ENCODE results near the gene RAMP1. TPM values are rescaled to one million over a fixed set of nuclear protein-coding genes. Genes with fewer than 3 reads are reported as not detected.

RAMP1 gene
- total and polyA plus RNA-seq, 2 donors from 2014 or later: 8.8 to 17.3 TPM

DNA sequence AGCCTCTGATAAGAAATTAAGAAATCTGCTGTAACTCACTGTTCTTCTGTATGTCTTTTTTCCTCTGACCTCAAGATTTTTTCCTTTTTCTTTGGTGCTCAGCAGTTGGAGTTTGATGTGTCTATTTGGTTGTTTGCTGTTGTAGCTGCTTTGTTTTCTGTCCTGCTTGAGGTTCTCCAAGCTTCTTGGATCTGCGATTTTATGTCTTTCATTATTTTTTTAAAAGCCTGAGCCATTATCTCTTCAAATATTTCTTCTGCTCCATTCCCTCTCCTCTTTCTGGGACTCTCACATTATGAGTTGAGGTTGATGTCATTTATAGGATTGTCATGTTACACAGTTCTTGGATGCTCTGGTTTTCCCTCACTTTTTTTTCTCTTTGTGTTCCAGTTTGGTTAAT lies 47.7 kb downstream of the RAMP1 start:
- intact Hi-C loops (cut with DNase I): no loop called here
- Histone ChIP-seq H3K36me3 (ENCODE audit: control insufficient read depth in 2 of 3, insufficient read depth in 3 of 3, low read length in 3 of 3) (no peaks in the 10 kb centered on the region), H3K27ac (ENCODE audit: low read depth in 2 of 2, low read length in 2 of 2) (no peak overlapping the region), H3K27me3 (ENCODE audit: control insufficient read depth, insufficient read depth, low read length) (no peaks in the 10 kb centered on the region), H3K9ac (ENCODE audit: low read length in 3 of 3) (no peak overlapping the region), H3K9me3 (ENCODE audit: control insufficient read depth in 2 of 3, insufficient read depth in 1 of 3, low read length in 3 of 3) (peaks cover 0 to 4% (median 0%) of the 10 kb centered on the region in 3 donors), H3K4me3 (ENCODE audit: low read length in 3 of 3) (no peak overlapping the region), H3K4me1 (ENCODE audit: control insufficient read depth in 2 of 3, insufficient read depth in 2 of 3, low read depth in 1 of 3, low read length in 3 of 3) (no peaks in the 10 kb centered on the region)
- TF ChIP-seq, protein P1, sequence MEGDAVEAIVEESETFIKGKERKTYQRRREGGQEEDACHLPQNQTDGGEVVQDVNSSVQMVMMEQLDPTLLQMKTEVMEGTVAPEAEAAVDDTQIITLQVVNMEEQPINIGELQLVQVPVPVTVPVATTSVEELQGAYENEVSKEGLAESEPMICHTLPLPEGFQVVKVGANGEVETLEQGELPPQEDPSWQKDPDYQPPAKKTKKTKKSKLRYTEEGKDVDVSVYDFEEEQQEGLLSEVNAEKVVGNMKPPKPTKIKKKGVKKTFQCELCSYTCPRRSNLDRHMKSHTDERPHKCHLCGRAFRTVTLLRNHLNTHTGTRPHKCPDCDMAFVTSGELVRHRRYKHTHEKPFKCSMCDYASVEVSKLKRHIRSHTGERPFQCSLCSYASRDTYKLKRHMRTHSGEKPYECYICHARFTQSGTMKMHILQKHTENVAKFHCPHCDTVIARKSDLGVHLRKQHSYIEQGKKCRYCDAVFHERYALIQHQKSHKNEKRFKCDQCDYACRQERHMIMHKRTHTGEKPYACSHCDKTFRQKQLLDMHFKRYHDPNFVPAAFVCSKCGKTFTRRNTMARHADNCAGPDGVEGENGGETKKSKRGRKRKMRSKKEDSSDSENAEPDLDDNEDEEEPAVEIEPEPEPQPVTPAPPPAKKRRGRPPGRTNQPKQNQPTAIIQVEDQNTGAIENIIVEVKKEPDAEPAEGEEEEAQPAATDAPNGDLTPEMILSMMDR (IDR thresholded peaks at IDR 0.05; ENCODE audit: borderline replicate concordance, extremely low read depth, insufficient read depth): no peak
- FAIRE-seq: no peak
- DNase-seq: no peak

DNA sequence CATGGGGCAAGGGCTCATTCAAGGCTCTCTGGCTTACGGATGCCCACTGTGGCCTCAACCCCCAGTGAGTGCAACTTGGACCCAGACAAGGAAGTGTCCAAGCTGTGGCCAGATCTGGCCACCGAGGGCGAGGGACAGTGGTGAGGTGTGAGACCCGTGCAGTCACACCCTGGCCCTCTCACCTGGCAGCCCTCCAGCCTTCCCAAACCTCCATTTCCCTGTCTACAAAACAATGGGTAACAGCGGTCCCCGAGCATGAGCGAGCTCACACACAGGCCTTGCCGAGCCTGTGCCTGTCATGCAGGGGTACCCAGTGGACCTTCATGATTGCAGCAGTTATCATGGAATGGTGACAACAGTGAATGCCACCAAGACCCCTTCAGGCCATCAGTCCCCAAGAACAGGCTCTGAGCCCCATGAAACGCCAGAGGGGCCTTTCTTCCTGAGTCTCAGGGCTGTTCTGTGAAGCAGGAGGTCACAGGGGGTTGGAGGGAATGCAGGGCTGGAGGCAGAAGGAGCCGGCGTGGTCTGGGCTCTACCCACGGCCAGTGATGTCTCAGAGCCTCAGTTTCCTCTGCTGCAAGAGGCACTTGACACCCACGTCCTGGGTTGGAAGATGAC lies 49.8 kb downstream of the RAMP1 start:
- no peak overlapping the region for H3K4me3 ChIP-seq (ENCODE audit: low read length in 3 of 3)
- DNase-seq (no peak), FAIRE-seq (no peak)
- no peak overlapping the region for H3K27ac ChIP-seq (ENCODE audit: low read depth in 2 of 2, low read length in 2 of 2)
- H3K27me3 ChIP-seq (ENCODE audit: control insufficient read depth, insufficient read depth, low read length): no peaks in the 10 kb centered on the region
- TF ChIP-seq, protein P1 (IDR thresholded peaks at IDR 0.05; ENCODE audit: borderline replicate concordance, extremely low read depth, insufficient read depth): no peak
- H3K36me3 ChIP-seq (ENCODE audit: control insufficient read depth in 2 of 3, insufficient read depth in 3 of 3, low read length in 3 of 3): no peaks in the 10 kb centered on the region
- intact Hi-C loops (cut with DNase I): no loop called here
- peaks cover 0 to 4% (median 0%) of the 10 kb centered on the region in 3 donors for H3K9me3 ChIP-seq (ENCODE audit: control insufficient read depth in 2 of 3, insufficient read depth in 1 of 3, low read length in 3 of 3)
- no peaks in the 10 kb centered on the region for H3K4me1 ChIP-seq (ENCODE audit: control insufficient read depth in 2 of 3, insufficient read depth in 2 of 3, low read depth in 1 of 3, low read length in 3 of 3)
- H3K9ac ChIP-seq (ENCODE audit: low read length in 3 of 3): no peak overlapping the region

DNA sequence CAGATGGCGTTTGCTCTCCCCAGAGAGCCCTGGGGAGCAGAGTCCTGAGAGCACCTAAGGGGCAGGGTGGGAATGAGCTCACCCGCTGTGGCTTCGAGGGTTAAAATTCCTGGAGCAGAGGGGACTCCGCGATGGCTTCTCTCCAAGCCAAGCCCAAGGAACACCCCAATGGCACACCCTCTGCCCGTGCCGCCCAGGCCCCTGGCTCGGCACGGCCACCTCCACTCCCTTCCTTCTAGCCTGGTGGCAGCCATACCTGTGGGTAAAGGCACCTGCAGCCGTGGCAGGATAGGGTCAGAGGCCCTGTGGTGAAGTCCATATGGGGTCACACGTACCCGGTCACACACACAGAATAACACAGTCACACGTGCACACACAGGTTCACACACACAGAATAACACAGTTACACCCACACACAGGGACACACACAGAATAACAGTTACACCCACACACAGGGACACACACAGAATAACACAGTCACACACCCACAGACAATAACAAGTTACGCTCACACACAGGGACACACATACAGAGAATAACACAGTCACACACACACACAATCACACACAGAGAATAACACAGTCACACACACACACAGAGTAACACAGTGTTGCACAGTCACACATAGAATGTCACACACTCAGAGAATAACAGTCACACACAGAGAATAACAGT lies 50.5 kb downstream of the RAMP1 start:
- FAIRE-seq: no peak
- peaks cover 0 to 4% (median 0%) of the 10 kb centered on the region in 3 donors for H3K9me3 ChIP-seq (ENCODE audit: control insufficient read depth in 2 of 3, insufficient read depth in 1 of 3, low read length in 3 of 3)
- no peak overlapping the region for H3K4me3 ChIP-seq (ENCODE audit: low read length in 3 of 3)
- H3K27me3 ChIP-seq (ENCODE audit: control insufficient read depth, insufficient read depth, low read length): no peaks in the 10 kb centered on the region
- no peak for DNase-seq
- no peaks in the 10 kb centered on the region for H3K36me3 ChIP-seq (ENCODE audit: control insufficient read depth in 2 of 3, insufficient read depth in 3 of 3, low read length in 3 of 3)
- no peaks in the 10 kb centered on the region for H3K4me1 ChIP-seq (ENCODE audit: control insufficient read depth in 2 of 3, insufficient read depth in 2 of 3, low read depth in 1 of 3, low read length in 3 of 3)
- no peak overlapping the region for H3K27ac ChIP-seq (ENCODE audit: low read depth in 2 of 2, low read length in 2 of 2)
- TF ChIP-seq, protein P1 (IDR thresholded peaks at IDR 0.05; ENCODE audit: borderline replicate concordance, extremely low read depth, insufficient read depth): no peak
- intact Hi-C loops (cut with DNase I): no loop called here
- no peak overlapping the region for H3K9ac ChIP-seq (ENCODE audit: low read length in 3 of 3)

Data from kidney (tissue), 14 donors.